ENCODE data around the gene IFI44. TPM values are rescaled to one million over a fixed set of nuclear protein-coding genes. Genes with fewer than 3 reads are reported as not detected.

Gene IFI44
- total RNA-seq, 1 experiment from 2014 or later = not detected

DNA sequence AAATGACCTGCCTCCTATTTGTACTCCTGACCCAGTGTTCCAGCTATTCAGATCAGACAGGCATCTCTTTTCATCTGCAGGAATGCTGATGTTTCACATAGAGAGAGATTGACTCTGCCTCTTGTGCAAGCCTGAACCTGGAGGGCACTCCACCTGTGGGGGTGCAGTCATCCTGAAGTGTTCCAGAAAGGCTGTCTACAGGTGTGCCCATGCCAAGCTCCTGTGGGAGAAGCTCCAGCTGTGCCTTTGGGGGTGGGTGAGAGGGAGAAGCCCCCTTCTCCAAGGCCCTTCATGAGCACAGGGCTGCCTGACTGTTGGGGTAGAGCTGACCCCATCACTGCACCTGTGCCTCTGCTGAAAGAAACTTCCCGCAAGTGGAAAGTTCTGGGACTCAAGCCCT, 22.8 kb downstream of the IFI44 start:
- no peaks in the 10 kb centered on the region for H3K36me3 ChIP-seq (replicated peaks; ENCODE audit: control insufficient read depth, insufficient read depth, low read length)
- DNase-seq = no peak
- no peak overlapping the region for H3K4me3 ChIP-seq (ENCODE audit: insufficient read depth, low read depth, low read length)
- no peaks in the 10 kb centered on the region; the same call in 1 of the 2 replicates for H3K27me3 ChIP-seq (ENCODE audit: control insufficient read depth, insufficient read depth, low read length)

DNA sequence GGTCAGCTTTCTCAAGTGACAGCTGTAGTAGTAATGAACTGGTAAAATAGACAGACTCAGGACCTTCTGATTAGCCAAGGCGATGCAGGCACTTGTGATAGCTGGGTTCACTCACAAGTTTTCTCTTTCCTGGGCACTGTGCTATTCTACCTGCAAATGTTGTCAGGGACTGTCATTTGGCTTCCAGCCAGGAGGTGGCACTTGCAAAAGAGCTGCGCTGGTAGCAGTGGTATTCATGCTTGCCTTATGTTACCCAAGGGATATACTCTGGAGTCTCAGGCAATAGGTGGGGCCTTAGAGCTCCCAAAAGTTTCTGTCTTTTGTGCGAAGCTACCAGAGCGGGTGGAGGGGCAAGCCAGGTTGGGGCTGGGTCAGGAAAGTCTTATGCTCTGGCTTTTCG, 23.5 kb downstream of the IFI44 start:
- no peak for DNase-seq
- Histone ChIP-seq H3K36me3 (replicated peaks; ENCODE audit: control insufficient read depth, insufficient read depth, low read length) (no peaks in the 10 kb centered on the region), H3K27me3 (ENCODE audit: control insufficient read depth, insufficient read depth, low read length) (no peaks in the 10 kb centered on the region; the same call in 1 of the 2 replicates), H3K4me3 (ENCODE audit: insufficient read depth, low read depth, low read length) (no peak overlapping the region)

DNA sequence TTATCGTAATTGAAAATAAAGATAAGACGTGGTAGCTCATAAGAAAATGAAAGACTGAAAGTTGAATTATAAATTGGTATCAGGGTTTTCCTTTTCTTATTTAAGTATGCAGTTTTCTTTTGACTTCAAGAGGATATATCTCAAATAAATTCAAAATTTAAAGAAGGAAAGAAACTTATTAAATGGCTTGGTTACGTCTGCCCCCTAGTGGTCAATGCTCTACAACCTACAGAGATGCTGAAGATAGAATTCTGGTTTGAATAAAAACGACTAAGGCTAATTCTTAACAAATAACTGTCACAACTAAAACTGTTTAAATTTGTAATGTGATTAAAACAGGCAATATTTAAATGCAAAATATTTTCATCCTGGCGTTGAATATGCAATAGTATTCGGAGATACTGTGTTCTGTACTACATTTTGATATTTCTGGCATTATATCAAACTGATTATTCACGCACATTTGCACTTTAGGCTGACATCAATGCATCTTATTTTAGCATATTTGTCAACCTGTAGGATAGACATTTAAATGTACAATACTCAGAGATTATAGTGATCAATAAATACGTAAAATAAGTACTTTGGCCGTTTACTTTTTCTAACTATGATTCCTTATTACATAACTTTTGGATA, 26.8 kb downstream of the IFI44 start:
- Histone ChIP-seq H3K36me3 (replicated peaks; ENCODE audit: control insufficient read depth, insufficient read depth, low read length) (no peaks in the 10 kb centered on the region), H3K4me3 (ENCODE audit: insufficient read depth, low read depth, low read length) (no peak overlapping the region), H3K27me3 (ENCODE audit: control insufficient read depth, insufficient read depth, low read length) (no peaks in the 10 kb centered on the region; the same call in 1 of the 2 replicates)
- DNase-seq = no peak

DNA sequence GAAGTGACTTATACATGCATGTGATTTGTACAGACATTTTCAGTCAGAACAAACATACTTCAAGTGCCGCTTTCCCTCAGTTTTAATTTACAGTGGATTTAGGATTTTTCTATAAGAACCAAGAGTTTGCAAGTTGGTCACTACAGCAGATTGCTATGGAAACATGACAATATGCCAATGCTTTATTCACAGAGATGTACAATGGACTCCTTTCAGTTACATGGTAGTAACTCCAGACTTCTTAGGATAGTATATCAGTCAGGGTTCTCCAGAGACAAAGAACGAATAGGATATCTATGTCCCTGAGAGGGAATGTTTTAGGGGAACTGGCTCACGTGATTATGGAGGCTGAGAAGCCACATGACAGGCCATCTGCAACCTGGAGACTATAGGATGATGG, 27.4 kb downstream of the IFI44 start:
- no peaks in the 10 kb centered on the region; the same call in 1 of the 2 replicates for H3K27me3 ChIP-seq (ENCODE audit: control insufficient read depth, insufficient read depth, low read length)
- DNase-seq = no peak
- no peaks in the 10 kb centered on the region for H3K36me3 ChIP-seq (replicated peaks; ENCODE audit: control insufficient read depth, insufficient read depth, low read length)
- no peak overlapping the region for H3K4me3 ChIP-seq (ENCODE audit: insufficient read depth, low read depth, low read length)

DNA sequence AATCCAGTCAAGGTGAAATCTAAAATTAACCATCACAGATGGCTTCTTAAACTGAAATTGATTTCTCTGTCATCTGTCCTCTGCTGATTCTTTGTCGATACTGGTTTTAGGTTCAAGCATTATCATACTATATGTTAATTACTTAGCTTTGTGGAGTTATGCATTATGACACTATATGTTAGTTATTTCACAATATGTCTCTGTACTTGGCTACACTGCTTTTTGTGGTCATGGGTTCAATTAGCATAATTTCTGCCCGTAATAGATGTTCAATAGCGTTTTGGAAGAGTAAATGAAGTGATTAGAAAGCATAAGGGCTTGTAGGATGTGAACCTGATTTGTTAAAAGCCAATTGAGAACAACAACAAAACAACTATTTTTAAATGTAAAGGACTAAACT, 28.2 kb downstream of the IFI44 start:
- H3K27me3 ChIP-seq (ENCODE audit: control insufficient read depth, insufficient read depth, low read length) = no peaks in the 10 kb centered on the region; the same call in 1 of the 2 replicates
- no peak for DNase-seq
- H3K4me3 ChIP-seq (ENCODE audit: insufficient read depth, low read depth, low read length) = no peak overlapping the region
- H3K36me3 ChIP-seq (replicated peaks; ENCODE audit: control insufficient read depth, insufficient read depth, low read length) = no peaks in the 10 kb centered on the region

DNA sequence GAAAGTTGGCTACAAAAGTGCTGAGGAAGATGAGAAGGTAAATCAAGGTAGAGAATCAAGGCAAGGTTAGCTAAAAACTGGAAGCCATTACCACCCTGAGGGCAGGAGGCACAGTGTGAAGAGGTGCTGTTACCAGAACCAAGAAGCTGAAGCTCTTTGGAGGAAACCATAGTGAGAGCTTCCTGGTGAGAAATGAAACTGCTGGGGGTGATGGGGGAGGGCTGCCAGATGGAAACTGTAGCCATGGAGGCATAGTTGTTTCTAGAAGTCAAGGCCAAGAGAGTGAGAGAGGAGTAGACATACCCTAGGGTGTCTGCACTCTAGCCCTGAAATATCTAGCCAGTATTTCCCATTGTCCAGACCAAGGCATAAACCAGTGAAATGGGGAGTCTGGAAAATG, 28.7 kb downstream of the IFI44 start:
- DNase-seq = no peak
- no peaks in the 10 kb centered on the region for H3K36me3 ChIP-seq (replicated peaks; ENCODE audit: control insufficient read depth, insufficient read depth, low read length)
- no peak overlapping the region for H3K4me3 ChIP-seq (ENCODE audit: insufficient read depth, low read depth, low read length)
- no peaks in the 10 kb centered on the region; the same call in 1 of the 2 replicates for H3K27me3 ChIP-seq (ENCODE audit: control insufficient read depth, insufficient read depth, low read length)

DNA sequence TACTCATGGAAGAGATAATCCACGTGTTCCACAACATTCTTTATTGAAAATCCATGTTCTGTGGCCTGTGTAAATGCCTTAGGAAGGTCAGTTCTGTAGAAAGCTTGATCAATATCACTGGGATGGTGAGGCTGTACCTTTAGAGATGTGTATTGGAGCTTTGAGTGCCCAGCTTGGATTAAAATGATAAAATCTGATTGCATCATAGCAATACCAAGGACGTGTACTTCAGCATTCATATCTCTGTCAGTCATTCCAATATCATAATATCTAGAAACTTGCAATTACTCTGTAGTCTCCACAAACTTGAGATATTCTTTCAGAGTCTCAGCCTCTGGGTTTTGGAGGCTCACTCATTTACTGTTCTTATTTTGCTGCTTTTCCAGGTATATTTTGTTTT, 31.6 kb downstream of the IFI44 start:
- H3K36me3 ChIP-seq (replicated peaks; ENCODE audit: control insufficient read depth, insufficient read depth, low read length) = no peaks in the 10 kb centered on the region
- no peak for DNase-seq
- H3K4me3 ChIP-seq (ENCODE audit: insufficient read depth, low read depth, low read length) = no peak overlapping the region
- no peaks in the 10 kb centered on the region; the same call in 1 of the 2 replicates for H3K27me3 ChIP-seq (ENCODE audit: control insufficient read depth, insufficient read depth, low read length)

DNA sequence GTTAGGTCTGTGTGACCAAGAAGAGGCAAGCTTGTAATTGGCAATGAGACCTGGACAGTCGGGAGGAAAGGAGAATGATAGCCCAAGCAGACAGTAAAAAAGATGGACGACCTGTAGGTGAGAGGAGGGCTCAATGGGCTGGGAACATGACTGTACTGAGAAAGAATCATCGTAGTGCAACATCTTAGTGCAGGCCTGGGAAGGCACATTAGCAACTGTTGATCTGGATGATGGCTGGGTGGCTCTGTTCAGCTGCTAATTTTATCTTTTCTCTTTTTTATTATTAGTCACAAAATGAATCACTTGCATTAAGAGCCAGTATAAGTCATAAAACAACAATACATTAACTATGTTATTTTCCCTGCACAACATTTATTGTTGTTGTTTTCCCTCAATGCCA, 32.9 kb downstream of the IFI44 start:
- DNase-seq = no peak
- Histone ChIP-seq H3K27me3 (ENCODE audit: control insufficient read depth, insufficient read depth, low read length) (no peaks in the 10 kb centered on the region; the same call in 1 of the 2 replicates), H3K36me3 (replicated peaks; ENCODE audit: control insufficient read depth, insufficient read depth, low read length) (no peaks in the 10 kb centered on the region), H3K4me3 (ENCODE audit: insufficient read depth, low read depth, low read length) (no peak overlapping the region)

DNA sequence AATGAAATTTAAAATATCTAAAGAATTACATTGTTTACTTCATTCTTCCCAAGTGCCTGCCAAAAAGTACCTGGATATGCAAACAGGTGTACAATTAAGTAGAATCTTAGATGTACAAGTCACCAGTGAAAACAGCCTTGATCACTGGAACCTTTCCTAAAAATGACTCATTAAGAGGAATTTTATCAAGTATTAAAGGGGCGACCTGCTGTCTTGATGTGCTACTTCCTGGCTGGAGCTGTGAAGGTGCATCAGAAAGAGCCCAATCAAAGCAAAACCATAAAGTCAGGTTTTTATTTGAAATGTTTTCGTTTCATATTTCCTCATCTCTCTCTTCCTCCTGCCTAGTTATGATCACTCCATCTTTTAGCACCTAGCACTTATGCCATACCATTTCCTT, 33.4 kb downstream of the IFI44 start:
- Histone ChIP-seq H3K4me3 (ENCODE audit: insufficient read depth, low read depth, low read length) (no peak overlapping the region), H3K36me3 (replicated peaks; ENCODE audit: control insufficient read depth, insufficient read depth, low read length) (no peaks in the 10 kb centered on the region), H3K27me3 (ENCODE audit: control insufficient read depth, insufficient read depth, low read length) (no peaks in the 10 kb centered on the region; the same call in 1 of the 2 replicates)
- no peak for DNase-seq

DNA sequence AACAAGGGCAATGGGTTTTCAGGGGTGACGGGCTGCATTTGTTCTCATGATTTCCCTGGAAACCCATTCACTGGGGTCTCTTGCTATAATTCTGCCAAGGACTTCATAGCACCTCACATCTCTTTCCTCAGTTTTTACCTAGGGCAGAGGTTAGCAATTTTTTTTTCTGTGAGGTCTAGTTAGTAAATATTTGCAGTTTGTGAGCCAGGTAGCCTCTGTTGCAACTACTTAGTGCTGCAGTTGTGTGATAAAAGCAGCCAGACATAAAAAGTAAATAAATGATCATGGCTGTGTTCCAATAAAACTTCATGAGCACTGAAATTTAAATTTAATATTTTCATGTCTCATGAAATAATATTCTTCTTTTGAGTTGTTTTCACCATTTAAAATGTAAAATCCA, 37.7 kb downstream of the IFI44 start:
- Histone ChIP-seq H3K36me3 (replicated peaks; ENCODE audit: control insufficient read depth, insufficient read depth, low read length) (no peaks in the 10 kb centered on the region), H3K4me3 (ENCODE audit: insufficient read depth, low read depth, low read length) (no peak overlapping the region), H3K27me3 (ENCODE audit: control insufficient read depth, insufficient read depth, low read length) (no peaks in the 10 kb centered on the region; the same call in 1 of the 2 replicates)
- DNase-seq = no peak

DNA sequence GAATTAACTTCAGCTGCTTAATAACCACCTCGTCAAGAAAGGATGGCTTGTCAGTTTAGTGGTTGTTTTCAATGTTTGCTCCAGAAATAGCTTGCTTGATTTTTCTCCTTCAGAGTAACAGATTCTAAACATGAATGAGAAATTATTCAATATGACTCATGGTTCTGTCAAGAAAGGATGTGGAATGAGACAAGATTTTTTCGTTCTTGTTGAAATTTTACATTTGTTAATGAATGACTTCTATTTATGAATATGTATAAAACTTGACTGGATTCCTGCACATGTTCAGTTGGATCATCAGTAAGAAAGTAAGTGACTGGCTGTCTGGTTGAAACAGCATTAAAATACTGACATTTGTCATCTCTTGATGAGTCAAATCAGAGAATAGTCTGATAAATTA, 38.3 kb downstream of the IFI44 start:
- Histone ChIP-seq H3K4me3 (ENCODE audit: insufficient read depth, low read depth, low read length) (no peak overlapping the region), H3K36me3 (replicated peaks; ENCODE audit: control insufficient read depth, insufficient read depth, low read length) (no peaks in the 10 kb centered on the region), H3K27me3 (ENCODE audit: control insufficient read depth, insufficient read depth, low read length) (no peaks in the 10 kb centered on the region)
- no peak for DNase-seq

DNA sequence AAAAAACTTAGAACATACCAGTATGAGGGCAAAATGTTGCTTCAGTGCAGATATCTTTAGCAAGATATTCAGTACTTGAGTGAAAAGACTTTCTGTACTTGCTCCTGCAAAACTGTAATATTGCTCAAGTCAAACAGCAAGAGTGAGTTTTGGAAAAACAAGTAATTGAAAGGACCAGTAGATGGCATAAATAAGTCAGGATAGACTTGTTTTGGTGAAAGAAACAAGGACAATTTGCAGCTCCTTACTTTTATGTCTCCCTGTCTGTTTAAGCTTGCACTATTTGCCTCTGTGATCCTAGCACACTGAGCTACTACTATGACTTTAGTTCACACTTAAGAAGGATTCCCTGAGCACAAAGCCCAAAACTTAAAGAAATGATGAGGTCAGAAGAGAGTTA, 39.1 kb downstream of the IFI44 start:
- no peaks in the 10 kb centered on the region for H3K27me3 ChIP-seq (ENCODE audit: control insufficient read depth, insufficient read depth, low read length)
- DNase-seq = no peak
- no peak overlapping the region for H3K4me3 ChIP-seq (ENCODE audit: insufficient read depth, low read depth, low read length)
- no peaks in the 10 kb centered on the region for H3K36me3 ChIP-seq (replicated peaks; ENCODE audit: control insufficient read depth, insufficient read depth, low read length)

DNA sequence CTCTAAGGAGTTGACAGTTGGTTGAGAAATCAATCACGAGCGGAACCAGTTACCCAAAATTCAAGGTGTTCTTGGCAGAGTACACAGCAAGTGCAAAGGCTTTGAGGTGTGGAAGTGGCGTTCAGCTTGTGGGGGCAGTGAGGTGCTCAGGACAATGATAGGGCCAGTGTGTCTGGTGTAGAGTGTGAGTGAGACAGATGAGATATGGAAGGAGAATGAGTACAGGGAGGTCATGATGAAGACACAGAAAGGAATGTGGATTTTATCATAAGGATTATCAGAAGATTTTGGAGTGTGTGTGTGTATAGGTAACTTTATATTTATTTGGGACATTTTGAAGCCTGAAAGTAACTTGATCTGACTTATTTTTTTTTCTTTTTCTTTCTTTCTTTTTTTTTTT, 40.9 kb downstream of the IFI44 start:
- Histone ChIP-seq H3K4me3 (ENCODE audit: insufficient read depth, low read depth, low read length) (no peak overlapping the region), H3K36me3 (replicated peaks; ENCODE audit: control insufficient read depth, insufficient read depth, low read length) (no peaks in the 10 kb centered on the region), H3K27me3 (ENCODE audit: control insufficient read depth, insufficient read depth, low read length) (no peaks in the 10 kb centered on the region)
- DNase-seq = no peak

DNA sequence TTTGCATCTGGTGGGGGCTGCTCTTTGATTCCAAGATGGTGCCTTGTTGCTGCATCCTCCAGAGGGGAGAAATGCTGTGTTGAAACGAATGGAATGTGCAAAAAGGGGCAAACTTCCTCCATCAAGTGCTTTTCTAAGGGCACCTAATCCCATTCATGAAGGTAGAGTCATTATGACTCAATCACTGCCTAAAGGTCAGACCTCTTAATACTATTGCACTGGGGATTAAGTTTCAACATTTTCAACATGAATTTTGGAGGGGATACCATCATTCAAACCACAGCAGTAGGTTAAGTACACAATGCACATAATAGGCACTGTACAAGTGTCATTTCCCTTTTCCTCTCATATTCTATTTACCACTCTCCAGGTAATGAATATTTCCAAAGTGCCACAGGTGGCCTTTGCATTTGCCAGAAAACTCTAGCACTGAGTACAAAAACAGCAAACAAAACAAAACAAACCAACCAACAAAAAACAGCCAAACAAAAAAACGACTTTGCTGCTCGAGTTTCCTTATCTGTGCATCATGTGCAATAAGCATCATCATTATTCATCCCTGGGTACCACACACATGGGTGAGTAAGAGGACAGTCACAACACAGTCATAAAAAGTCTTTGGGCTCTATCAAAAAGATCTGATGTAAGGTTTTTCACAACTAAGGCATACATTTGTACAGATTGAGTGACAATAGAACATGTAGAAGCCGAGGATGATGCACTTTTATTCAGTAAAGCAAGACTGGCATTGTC, 42.5 kb downstream of the IFI44 start:
- Histone ChIP-seq H3K4me3 (ENCODE audit: insufficient read depth, low read depth, low read length) (no peak overlapping the region), H3K36me3 (replicated peaks; ENCODE audit: control insufficient read depth, insufficient read depth, low read length) (no peaks in the 10 kb centered on the region), H3K27me3 (ENCODE audit: control insufficient read depth, insufficient read depth, low read length) (no peaks in the 10 kb centered on the region)
- DNase-seq = no peak

DNA sequence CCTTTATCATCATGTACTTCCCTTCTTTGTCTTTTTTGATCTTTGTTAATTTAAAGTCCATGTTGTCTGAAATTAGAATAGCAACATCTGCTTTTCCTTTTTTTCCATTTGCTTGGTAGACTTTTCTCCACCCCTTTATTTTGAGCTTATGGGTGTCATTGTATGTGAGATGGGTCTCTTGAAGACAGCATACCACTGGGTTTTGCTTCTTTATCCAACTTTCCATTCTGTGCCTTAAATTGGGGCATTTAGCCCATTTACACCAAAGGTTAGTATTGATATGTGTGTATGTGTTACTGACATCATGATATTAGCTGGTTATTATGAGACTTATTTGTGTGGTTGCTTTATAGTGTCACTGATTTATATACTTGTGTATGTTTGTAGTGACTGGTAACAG, 50.2 kb downstream of the IFI44 start:
- Histone ChIP-seq H3K27me3 (ENCODE audit: control insufficient read depth, insufficient read depth, low read length) (no peaks in the 10 kb centered on the region), H3K4me3 (ENCODE audit: insufficient read depth, low read depth, low read length) (no peak overlapping the region), H3K36me3 (replicated peaks; ENCODE audit: control insufficient read depth, insufficient read depth, low read length) (no peaks in the 10 kb centered on the region)
- no peak for DNase-seq

All from H7 (cell line).